Caco-2 (cell line): ENCODE results near the gene LIN28B. TPM values are rescaled to one million over a fixed set of nuclear protein-coding genes. Genes with fewer than 3 reads are reported as not detected.

ENCODE experiments used
- BruUV-seq: library from RNA; stranded (reverse); fragments of 400-500 nt; replicated peaks from 2 replicates; lab custom pipeline; 2021; lab: Mats Ljungman, UMichigan
- CTCF ChIA-PET: fragments of 300-600 bp; sonication (Branson Sonifier 250); formaldehyde crosslinking; loops from one replicate; lab custom pipeline; 2022; ENCODE audit warnings: antibody characterized with exemption; lab: Charles Lee
- POLR2A ChIA-PET: fragments of 300-600 bp; sonication (Branson Sonifier 250); formaldehyde crosslinking; loops from one replicate; lab custom pipeline; 2022; ENCODE audit warnings: antibody characterized with exemption; lab: Charles Lee
- DNase-seq, 2 experiments: peaks; one replicate each; pipeline versions ENCODE4 v3.0.0 to v3.0.0-alpha.2; 2020 to 2022
- H3K27me3 ChIP-seq: replicated peaks from 2 replicates; pipeline ENCODE4 v1.6.0; 2011; ENCODE audit warnings: low read length; ENCODE audit not compliant: control insufficient read depth, insufficient read depth
- H3K36me3 ChIP-seq: 2 replicates; pipeline ENCODE4 v1.5.1; 2011; ENCODE audit warnings: low read length; ENCODE audit not compliant: control insufficient read depth, insufficient read depth
- H3K4me1 ChIP-seq: fragments of 250-450 bp; sonication (Bioruptor Pico); 2 replicates; pipeline ENCODE4 v1.5.1; 2020; ENCODE audit warnings: mild to moderate bottlenecking
- H3K4me3 ChIP-seq: 2 replicates; pipeline ENCODE4 v1.5.1; 2011; ENCODE audit warnings: low read depth, mild to moderate bottlenecking, control low read depth, low read length
- H3K9me3 ChIP-seq: fragments of 250-450 bp; sonication (Bioruptor Pico); 2 replicates; pipeline ENCODE4 v1.5.1; 2020; ENCODE audit warnings: mild to moderate bottlenecking, moderate library complexity
- H3K27ac Mint-ChIP-seq: one replicate; pipeline ENCODE4 v1.8.0; 2022; ENCODE audit warnings: mixed read lengths; ENCODE audit not compliant: unreplicated experiment
- H3K27me3 Mint-ChIP-seq: one replicate; pipeline ENCODE4 v1.8.0; 2022; ENCODE audit warnings: mixed read lengths; ENCODE audit not compliant: insufficient read depth, unreplicated experiment
- H3K36me3 Mint-ChIP-seq: one replicate; pipeline ENCODE4 v1.8.0; 2022; ENCODE audit warnings: mild to moderate bottlenecking, mixed read lengths; ENCODE audit not compliant: insufficient read depth, unreplicated experiment
- H3K4me1 Mint-ChIP-seq: one replicate; pipeline ENCODE4 v1.8.0; 2022; ENCODE audit warnings: low read depth, mixed read lengths; ENCODE audit not compliant: unreplicated experiment
- H3K4me3 Mint-ChIP-seq: one replicate; pipeline ENCODE4 v1.8.0; 2022; ENCODE audit warnings: mild to moderate bottlenecking, moderate library complexity, mixed read lengths; ENCODE audit not compliant: unreplicated experiment
- H3K9me3 Mint-ChIP-seq: one replicate; pipeline ENCODE4 v1.8.0; 2022; ENCODE audit warnings: mixed read lengths; ENCODE audit not compliant: unreplicated experiment
- intact Hi-C: fragments of 100-400 bp; cut with micrococcal nuclease; formaldehyde crosslinking; loops from one replicate; pipeline ENCODE4 v1.10.0; 2022; ENCODE audit not compliant: unreplicated experiment
- total RNA-seq: library from RNA; stranded (reverse); gene quantifications from 2 replicates; pipeline ENCODE4 v1.2.3, GENCODE V29; 2022
- TF ChIP-seq, protein P1 (sequence below), 2 experiments: fragments of 200-600 bp in 1 of 2; IDR thresholded peaks; 1 replicate in 1 of 2; 2 replicates in 1 of 2; pipeline versions ENCODE4 v1.5.1 to v1.8.0; 2011 to 2022; ENCODE audit warnings: antibody characterized with exemption in 1 of 2, control low read depth in 1 of 2, inconsistent platforms in 1 of 2, low read depth in 1 of 2, low read length in 1 of 2, mild to moderate bottlenecking in 1 of 2, moderate library complexity in 1 of 2; ENCODE audit not compliant: insufficient read depth in 1 of 2, severe bottlenecking in 1 of 2, unreplicated experiment in 1 of 2

Gene LIN28B
- total RNA-seq, 1 experiment from 2014 or later, result 6.6 TPM

DNA sequence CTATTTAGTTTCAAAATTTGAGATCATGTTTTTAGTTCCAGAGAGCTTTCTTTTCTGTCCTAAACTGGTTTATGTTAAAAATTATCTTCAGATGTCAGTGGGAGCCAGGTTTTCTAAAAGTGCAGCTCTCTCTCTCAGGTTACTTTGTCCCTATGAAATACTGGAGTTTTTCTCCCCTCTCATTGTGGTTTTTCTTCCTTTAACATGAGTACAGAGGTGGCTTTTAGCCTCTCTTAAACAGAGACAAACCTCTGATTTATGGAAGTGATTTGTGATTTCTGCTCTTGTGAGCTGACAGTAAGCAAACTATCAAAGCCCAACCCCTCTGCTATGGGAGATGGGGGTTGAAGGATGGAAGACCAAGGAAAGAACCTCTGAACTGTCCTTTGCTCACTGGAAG is 85.7 kb downstream of the LIN28B start:
- H3K9me3 Mint-ChIP-seq, result no peaks in the 10 kb centered on the region
- H3K9me3 ChIP-seq, result no peaks in the 10 kb centered on the region
- H3K36me3 Mint-ChIP-seq, result no peaks in the 10 kb centered on the region
- ChIA-PET POLR2A (interaction anchor here (0.6 kb wide), 1 partner anchor 197 kb away, joined by 7 read pairs; no protein-coding TSS in a partner anchor), CTCF (interaction anchor here (0.5 kb wide), 1 partner anchor 19 kb away, joined by 9 read pairs; no protein-coding TSS in a partner anchor)
- no peak overlapping the region for H3K4me3 ChIP-seq
- no peaks in the 10 kb centered on the region for H3K4me1 ChIP-seq
- peaks cover 5% of the 10 kb centered on the region for H3K4me1 Mint-ChIP-seq
- intact Hi-C loops, result no loop called here
- no peaks in the 10 kb centered on the region for H3K27me3 ChIP-seq
- H3K27me3 Mint-ChIP-seq, result no peaks in the 10 kb centered on the region
- H3K4me3 Mint-ChIP-seq, result no peak overlapping the region
- no peaks in the 10 kb centered on the region for H3K36me3 ChIP-seq
- H3K27ac Mint-ChIP-seq, result no peak overlapping the region
- no TSS peak for BruUV-seq
- DNase-seq, result no peak
- TF ChIP-seq, protein P1, sequence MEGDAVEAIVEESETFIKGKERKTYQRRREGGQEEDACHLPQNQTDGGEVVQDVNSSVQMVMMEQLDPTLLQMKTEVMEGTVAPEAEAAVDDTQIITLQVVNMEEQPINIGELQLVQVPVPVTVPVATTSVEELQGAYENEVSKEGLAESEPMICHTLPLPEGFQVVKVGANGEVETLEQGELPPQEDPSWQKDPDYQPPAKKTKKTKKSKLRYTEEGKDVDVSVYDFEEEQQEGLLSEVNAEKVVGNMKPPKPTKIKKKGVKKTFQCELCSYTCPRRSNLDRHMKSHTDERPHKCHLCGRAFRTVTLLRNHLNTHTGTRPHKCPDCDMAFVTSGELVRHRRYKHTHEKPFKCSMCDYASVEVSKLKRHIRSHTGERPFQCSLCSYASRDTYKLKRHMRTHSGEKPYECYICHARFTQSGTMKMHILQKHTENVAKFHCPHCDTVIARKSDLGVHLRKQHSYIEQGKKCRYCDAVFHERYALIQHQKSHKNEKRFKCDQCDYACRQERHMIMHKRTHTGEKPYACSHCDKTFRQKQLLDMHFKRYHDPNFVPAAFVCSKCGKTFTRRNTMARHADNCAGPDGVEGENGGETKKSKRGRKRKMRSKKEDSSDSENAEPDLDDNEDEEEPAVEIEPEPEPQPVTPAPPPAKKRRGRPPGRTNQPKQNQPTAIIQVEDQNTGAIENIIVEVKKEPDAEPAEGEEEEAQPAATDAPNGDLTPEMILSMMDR (IDR thresholded peaks at IDR 0.05; ENCODE audit: insufficient read depth in 1 of 2, low read depth in 1 of 2, low read length in 1 of 2, severe bottlenecking in 1 of 2, unreplicated experiment in 1 of 2), result no peak

- CTCF ChIA-PET, result no interaction called here
- DNase-seq, result no peak
- Histone ChIP-seq H3K9me3 (no peaks in the 10 kb centered on the region), H3K4me3 (no peak overlapping the region), H3K27me3 (no peaks in the 10 kb centered on the region), H3K4me1 (no peaks in the 10 kb centered on the region), H3K36me3 (no peaks in the 10 kb centered on the region)
- intact Hi-C loops, result no loop called here
- Mint-ChIP-seq H3K36me3 (no peaks in the 10 kb centered on the region), H3K9me3 (peaks cover 7% of the 10 kb centered on the region), H3K27ac (no peak overlapping the region), H3K4me1 (peaks cover 5% of the 10 kb centered on the region), H3K27me3 (no peaks in the 10 kb centered on the region), H3K4me3 (no peak overlapping the region)
- TF ChIP-seq, protein P1 (IDR thresholded peaks at IDR 0.05; ENCODE audit: insufficient read depth in 1 of 2, low read depth in 1 of 2, low read length in 1 of 2, severe bottlenecking in 1 of 2, unreplicated experiment in 1 of 2), result no peak
- BruUV-seq, result no TSS peak
- POLR2A ChIA-PET, result no interaction called here
Measured at GRCh38 chr6:105043979-105044378, 87.1 kb downstream of the LIN28B start.

DNA sequence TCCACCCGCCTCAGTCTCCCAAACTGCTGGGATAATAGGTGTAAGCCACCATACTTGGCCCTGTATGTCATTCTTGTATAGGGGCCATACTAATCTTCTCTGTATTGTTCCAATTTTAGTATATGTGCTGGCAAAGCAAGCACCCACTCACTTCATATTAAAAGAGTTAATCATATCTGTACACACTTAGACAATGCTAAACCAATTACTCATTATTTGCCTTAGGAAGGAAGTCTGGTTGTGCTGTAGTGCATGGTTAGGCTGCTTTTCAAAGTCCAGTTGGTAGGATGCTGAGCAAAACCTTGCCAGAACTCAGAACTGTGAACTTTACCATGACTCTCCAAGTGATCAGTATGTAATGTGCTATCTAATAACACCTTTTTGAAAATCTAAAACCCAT is 88.6 kb downstream of the LIN28B start:
- no peak overlapping the region for H3K27ac Mint-ChIP-seq
- POLR2A ChIA-PET, result no interaction called here
- intact Hi-C loops, result no loop called here
- TF ChIP-seq, protein P1 (IDR thresholded peaks at IDR 0.05; ENCODE audit: insufficient read depth in 1 of 2, low read depth in 1 of 2, low read length in 1 of 2, severe bottlenecking in 1 of 2, unreplicated experiment in 1 of 2), result no peak
- CTCF ChIA-PET, result no interaction called here
- DNase-seq, result no peak
- H3K9me3 Mint-ChIP-seq, result peaks cover 12% of the 10 kb centered on the region
- no peaks in the 10 kb centered on the region for H3K36me3 ChIP-seq
- H3K27me3 ChIP-seq, result no peaks in the 10 kb centered on the region
- H3K4me3 Mint-ChIP-seq, result no peak overlapping the region
- no peaks in the 10 kb centered on the region for H3K9me3 ChIP-seq
- no peaks in the 10 kb centered on the region for H3K36me3 Mint-ChIP-seq
- peaks cover 5% of the 10 kb centered on the region for H3K4me1 Mint-ChIP-seq
- no peaks in the 10 kb centered on the region for H3K27me3 Mint-ChIP-seq
- H3K4me1 ChIP-seq, result no peaks in the 10 kb centered on the region
- H3K4me3 ChIP-seq, result no peak overlapping the region
- no TSS peak for BruUV-seq
